HG03135 (cell line): ENCODE data around the gene ZNF91.
"Not testable (repeated sequence)": the region's sequence is repeated elsewhere in the genome, so short reads cannot be mapped to it uniquely, and the experiment has no call there.

Experiments used
- ATAC-seq: cut with Tn5 transposase; IDR thresholded peaks from one replicate; pipeline ENCODE4 v1.9.1; 2021; ENCODE audit warnings: mild to moderate bottlenecking, moderate library complexity; ENCODE audit not compliant: unreplicated experiment

Gene ZNF91

DNA sequence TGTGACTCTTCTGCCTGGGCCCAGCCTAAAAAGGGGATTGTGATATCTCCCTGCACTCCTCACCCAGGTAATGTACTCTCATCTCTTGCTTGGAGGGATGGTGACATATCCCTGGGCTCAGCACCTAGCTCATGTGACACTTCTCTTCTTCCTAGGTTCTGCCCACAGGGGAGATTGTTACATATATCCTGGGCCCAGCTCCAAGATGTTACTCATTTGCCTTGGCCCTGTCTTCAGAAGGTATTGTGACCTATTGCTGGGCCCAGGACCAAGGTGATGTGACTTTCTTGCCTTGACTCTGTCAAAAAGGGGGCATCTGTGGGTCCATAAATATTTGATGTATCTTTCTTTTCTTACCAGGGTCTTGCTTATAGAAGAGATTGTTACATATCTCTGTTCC, 73.9 kb downstream of the ZNF91 start:
- not testable (repeated sequence) for ATAC-seq

DNA sequence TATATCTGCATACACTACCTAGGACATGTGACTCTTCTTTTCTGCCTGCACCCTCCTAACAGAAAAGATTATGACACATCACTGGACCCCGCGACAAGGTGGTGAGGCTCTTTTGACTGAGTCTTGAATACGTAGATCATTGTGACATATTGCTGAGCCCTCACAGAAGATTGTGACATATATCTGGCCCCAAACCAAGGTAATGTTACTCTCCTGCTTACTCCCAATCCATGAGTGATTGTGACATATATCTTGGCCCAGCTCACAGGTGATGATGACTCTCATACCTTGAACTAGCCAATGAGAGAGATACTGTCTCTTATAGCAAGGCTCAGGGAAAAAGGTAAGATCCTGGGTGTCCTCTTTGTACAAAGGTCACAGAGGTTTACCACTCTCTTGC, 75.7 kb downstream of the ZNF91 start:
- not testable (repeated sequence) for ATAC-seq

DNA sequence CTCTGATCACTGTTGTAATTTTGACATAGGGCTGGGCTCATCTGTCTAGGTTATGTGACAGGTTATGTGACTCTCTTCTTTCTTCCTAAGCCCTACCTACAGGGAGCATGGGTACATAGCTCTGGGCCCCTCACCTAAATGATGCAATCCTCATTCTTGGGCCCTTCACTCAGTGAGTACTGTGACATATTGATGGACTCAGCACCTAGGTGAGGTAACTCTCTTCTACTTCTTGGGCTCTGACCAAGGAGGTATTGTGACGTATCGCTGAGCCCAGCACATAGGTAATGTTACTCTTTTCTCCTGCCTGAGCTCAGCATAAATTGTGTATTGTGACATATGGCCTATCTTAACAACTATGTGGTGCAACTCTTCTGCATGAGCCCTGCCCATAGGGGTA, 76.3 kb downstream of the ZNF91 start:
- ATAC-seq, result not testable (repeated sequence)

DNA sequence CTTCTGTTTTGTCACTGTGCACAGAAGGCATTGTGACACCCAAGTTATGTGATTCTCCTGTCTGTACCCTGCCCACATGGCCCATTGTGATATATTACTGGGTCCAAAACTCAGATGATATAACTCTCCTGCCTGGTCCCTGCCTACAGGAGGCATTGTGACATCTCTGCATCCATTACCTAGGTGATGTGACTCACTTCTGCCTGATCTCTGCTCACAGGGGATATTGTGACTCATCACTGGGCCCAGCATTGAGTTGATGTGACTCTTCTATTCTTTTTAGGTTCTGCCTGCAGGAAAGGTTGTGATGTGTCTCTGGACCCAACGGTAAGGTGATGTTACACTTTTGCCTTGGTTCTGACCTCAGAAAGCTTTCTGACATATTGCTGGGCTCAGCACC, 77.1 kb downstream of the ZNF91 start:
- no peak for ATAC-seq

DNA sequence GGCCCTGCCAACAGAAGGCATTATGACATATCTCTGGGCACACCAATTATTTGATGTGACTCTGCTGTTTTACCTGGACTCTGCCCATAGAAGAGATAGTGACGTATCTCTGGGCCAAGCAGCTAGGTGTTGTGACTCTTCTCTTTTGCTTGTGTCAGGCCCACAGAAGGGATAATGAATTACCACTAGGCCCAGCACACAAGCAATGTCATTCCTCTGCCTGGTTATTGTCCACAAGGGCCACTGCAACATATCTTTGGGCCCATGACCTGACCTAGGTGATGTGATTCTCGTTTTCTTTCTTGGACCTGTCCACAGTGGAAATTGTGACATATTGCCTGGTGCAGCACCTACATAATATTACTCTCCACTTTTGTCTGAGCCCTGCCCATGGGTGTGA, 80.0 kb downstream of the ZNF91 start:
- ATAC-seq, result no peak

DNA sequence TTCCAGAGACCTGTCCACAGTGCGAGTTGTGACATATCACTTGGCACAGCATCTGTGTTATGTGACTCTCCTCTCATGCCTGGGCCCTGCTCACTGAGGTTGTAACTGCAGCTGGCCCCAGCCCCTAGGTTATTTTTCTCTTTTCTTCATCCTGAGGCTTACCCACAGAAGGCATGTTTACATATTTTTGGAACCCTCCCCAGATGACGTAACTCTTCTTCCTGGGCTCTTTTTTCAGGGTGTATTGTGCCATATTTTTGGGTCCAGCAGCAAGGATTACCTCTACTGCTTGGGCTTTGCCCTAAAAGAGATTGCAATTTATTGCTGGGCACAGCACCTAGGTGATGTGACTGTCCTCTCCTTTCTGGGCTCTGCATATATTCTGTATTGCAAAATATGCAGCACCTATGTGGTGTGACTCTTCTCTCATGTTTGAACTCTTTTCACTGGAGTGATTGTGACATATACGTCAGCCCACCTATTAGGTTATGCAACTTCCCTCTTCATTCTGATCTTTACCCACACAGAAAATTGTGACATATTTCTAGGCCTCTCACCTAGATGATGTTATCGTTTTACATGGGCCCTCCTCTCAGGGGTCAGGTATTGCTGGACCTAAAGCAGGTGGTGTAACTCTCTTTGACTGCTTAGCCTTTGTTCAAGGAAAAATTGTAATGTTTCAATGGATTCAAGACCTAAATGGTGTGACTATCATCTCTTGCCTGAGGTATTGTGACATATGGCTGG, 80.6 kb downstream of the ZNF91 start:
- ATAC-seq, result no peak

DNA sequence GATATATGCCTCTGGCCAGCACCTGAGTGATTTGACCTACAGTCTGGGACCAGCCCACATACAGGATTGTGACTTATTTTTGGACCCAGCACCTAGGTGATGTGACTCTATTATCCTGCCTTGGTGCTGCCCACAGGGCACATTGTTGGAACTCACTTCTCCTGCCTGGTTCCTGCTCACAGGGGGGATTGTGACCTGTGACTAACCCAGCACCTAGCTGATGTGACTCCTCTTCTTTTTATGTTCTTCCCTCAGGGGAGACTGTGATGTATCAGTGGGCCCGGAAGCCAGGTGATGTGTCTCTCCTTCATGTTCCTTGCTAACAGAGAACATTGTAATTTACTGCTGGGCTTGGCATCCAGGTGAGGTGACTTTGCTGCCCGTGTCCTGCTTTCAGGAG, 82.1 kb downstream of the ZNF91 start:
- ATAC-seq, result no peak

DNA sequence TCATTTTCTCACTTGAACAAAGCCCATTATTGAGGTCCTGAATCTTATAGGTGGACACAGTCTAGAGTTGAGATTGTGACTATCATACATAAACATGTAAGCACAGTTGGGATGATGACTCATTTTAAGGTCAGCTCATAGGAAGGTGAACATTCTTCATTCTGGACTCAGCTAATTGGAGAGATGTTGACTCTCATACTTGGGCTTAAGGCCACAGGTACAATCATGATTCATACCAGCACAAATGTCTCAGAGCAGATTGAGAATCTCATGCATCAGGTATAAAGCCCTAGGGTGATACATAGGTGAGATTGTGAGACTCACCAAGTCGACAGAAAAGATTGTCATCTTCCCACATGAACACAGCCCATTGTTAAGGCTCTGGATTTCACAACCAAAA, 82.8 kb downstream of the ZNF91 start:
- ATAC-seq, result no peak

DNA sequence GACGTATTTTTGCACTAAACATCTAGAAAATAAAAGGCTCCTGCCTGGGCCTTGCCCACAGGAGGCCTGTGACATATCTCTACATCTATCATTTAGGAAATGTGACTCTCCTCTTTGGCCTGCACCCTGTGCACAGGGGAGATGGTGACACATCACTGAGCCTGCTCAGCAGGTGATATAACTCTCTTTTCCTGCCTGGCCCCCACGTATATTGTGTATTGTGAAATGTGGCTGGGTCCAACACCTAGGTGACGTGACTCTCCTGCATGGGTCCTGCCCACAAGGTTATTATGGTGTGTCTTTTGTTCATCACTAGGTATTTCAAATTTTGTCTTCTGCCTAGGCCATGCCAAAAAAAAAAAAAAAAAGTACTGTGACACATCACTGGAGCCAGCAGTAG, 83.7 kb downstream of the ZNF91 start:
- ATAC-seq, result no peak

DNA sequence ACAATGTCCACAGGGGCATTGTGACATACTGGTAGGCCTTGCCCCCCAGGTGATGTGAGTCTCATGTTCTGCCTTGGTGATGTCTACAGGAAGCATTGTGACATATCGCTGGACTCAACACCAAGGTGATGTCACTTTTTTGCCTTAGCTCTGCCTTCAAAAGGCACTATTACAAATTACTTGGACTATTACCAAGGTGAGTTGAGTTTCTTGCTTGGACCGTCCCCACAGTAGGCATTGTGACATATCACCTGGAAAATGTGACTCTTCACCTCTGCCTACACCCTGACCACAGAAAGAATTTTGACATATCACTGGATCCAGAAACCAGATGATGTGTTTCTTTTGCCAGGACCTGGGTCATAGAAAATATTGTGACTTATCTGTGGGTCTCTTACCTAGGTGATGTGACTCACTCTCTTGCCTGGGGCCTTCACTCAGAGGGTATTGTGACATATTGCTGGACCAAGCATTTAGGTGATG, 84.5 kb downstream of the ZNF91 start:
- ATAC-seq, result no peak

DNA sequence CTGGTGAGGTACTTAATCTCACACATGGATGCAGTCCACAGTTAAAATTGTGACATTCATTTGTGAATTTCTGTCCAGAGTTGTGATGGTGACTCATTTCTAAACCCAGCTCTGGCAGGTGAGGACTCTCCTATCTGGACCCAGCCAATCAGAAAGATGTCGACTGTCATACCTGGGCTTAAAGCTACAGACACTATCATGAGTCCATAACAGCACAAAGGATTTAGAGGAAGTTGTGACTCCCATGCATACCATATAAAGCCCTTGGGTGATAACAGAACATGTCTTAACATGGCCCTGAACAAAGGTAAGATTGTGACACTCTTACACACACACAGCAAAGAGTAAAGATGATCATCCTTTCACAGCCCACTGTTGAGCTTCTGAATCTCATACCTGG, 85.3 kb downstream of the ZNF91 start:
- no peak for ATAC-seq

DNA sequence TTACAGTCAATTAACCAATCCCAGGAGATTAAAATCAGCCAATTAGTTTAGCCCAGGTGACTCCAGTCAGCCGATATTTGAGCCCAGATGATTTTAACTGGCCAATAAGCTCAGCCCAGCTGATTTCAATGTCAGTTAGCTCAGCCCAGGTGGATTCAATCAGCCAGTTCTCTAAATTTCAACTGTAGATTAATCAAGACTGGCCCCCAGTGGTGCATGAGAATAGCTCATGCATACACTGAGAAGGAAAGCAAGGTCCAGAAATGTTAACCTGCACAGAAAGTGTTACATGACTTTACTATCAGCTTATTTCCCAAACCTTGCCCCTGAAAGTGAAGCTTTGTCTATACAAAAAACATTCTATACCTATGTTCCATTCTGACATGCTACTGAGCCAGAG, 89.7 kb downstream of the ZNF91 start:
- no peak for ATAC-seq

DNA sequence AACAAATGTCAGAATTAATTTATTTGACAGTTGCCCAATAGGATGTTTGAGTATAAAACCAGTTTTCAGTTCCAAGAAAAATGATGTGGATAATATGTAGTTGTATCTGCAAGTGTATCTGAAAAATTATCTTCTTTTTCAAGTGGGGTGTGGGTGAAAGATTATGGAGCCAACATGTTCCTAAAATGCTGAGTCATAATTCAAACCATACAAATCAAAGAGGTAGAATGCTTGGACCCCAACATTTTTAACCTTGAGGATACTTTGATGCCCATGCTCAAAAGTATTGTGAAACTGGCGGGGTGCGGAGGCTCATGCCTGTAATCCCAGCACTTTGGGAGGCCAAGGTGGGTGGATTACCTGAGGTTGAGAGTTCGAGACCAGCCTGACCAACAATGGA, 91.0 kb downstream of the ZNF91 start:
- no peak for ATAC-seq

DNA sequence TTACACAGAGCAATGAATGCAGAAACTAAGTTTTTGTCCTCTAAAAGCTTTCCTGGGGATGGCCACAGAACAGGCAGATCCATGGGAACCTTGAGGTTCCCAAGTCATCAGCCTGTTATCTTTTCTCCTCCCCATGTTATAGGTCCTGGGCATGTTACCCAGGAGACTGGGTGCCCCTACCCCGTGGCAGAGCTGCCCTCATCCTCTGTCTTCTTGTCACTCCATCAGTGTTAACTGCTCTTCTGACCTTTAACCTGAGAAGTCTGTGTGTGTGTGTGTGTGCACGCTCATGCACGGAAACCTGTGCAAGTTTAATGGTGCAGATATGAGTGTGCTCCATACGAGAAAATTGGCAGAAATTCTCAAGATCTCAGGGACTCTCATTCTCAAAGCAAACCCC, 101.1 kb downstream of the ZNF91 start:
- ATAC-seq, result no peak

DNA sequence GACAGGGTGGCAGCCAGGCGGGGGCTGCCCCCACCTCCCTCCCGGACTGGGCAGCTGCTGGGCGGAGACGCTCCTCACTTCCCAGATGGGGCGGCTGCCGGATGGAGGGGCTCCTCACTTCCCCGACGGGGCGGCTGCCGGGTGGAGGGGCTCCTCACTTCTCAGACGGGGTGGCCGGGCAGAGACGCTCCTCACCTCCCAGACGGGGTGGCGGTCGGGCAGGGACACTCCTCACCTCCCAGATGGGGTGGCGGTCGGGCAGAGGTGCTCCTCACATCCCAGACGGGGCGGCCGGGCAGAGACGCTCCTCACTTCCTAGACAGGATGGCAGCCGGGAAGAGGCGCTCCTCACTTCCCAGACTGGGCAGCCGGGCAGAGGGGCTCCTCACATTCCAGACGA, 105.3 kb downstream of the ZNF91 start:
- ATAC-seq, result not testable (repeated sequence)
